Measurements from ENCODE around the gene TBXAS1. TPM values are rescaled to one million over a fixed set of nuclear protein-coding genes. Genes with fewer than 3 reads are reported as not detected.

Gene TBXAS1
- total RNA-seq, 4 donors from 2014 or later: 6.2 to 23.0 (median 11.8) TPM

- Histone ChIP-seq H3K36me3 (peaks cover 0 to 16% of the 10 kb centered on the region in 2 donors), H3K27me3 (no peaks in the 10 kb centered on the region), H3K27ac (peak overlapping the region in 3 of 4 donors; percentile 89 to 94 (median 91)), H3K4me1 (peaks cover 0 to 39% (median 15%) of the 10 kb centered on the region in 3 donors), H3K9me3 (peaks cover 0 to 10% (median 0%) of the 10 kb centered on the region in 3 donors), H3K4me3 (peak overlapping the region; percentile 51 to 84)
- WGBS, 2 donors (ENCODE audit: low coverage in 1 of 2): 100% methylated on average over 2 of the region's 2 CpGs; no CpG with 5 or more reads in 1 of the 2 donors
- TF ChIP-seq CTCF (IDR thresholded peaks at IDR 0.05) (no peak), EP300 (IDR thresholded peaks at IDR 0.05) (no peak), POLR2AphosphoS5 (IDR thresholded peaks at IDR 0.05) (no peak), POLR2A (IDR thresholded peaks at IDR 0.05) (no peak)
- no peak for ATAC-seq
Measured at GRCh38 chr7:140061607-140061930, 232.5 kb downstream of the TBXAS1 start.

GRCh38 chr7:140062118-140062527 is 233.1 kb downstream of the TBXAS1 start:
- TF ChIP-seq POLR2A (IDR thresholded peaks at IDR 0.05): no peak
- TF ChIP-seq POLR2AphosphoS5 (IDR thresholded peaks at IDR 0.05): no peak
- TF ChIP-seq EP300 (IDR thresholded peaks at IDR 0.05): no peak
- TF ChIP-seq CTCF (IDR thresholded peaks at IDR 0.05): no peak
- Histone ChIP-seq H3K4me1 (peaks cover 0 to 39% (median 15%) of the 10 kb centered on the region in 3 donors), H3K4me3 (peak overlapping the region; percentile 51 to 84), H3K27me3 (no peaks in the 10 kb centered on the region), H3K9me3 (peaks cover 0 to 16% (median 0%) of the 10 kb centered on the region in 3 donors), H3K36me3 (peaks cover 0 to 10% of the 10 kb centered on the region in 2 donors), H3K27ac (peak overlapping the region; percentile 10 to 94 (median 90))
- ATAC-seq: peak; percentile 19
- 0% methylated on average over 3 of the region's 32 CpGs; no CpG with 5 or more reads in 1 of the 2 donors for WGBS, 2 donors (ENCODE audit: low coverage in 1 of 2)

- no peak for TF ChIP-seq EP300 (IDR thresholded peaks at IDR 0.05)
- TF ChIP-seq POLR2AphosphoS5 (IDR thresholded peaks at IDR 0.05): peak; percentile 55
- TF ChIP-seq POLR2A (IDR thresholded peaks at IDR 0.05): peak; percentile 52 to 63
- peak in 1 of 4 experiments; percentile 31 for TF ChIP-seq CTCF (IDR thresholded peaks at IDR 0.05)
- H3K9me3 ChIP-seq: peaks cover 0 to 22% (median 0%) of the 10 kb centered on the region in 3 donors
- peak within 1 kb of the TSS; percentile 51 to 84 for H3K4me3 ChIP-seq
- peak; percentile 90 for ATAC-seq
- no CpG with 5 or more reads among the region's 106 CpGs for WGBS, 2 donors (ENCODE audit: low coverage in 1 of 2)
- peaks cover 0 to 4% of the 10 kb centered on the region in 2 donors for H3K36me3 ChIP-seq
- H3K27ac ChIP-seq: peak within 1 kb of the TSS; percentile 30 to 94 (median 90)
- H3K27me3 ChIP-seq: no peaks in the 10 kb centered on the region
- H3K4me1 ChIP-seq: peaks cover 0 to 39% (median 15%) of the 10 kb centered on the region in 3 donors
Measured at GRCh38 chr7:140062528-140063299, 233.7 kb downstream of the TBXAS1 start, which contains the start of gene PARP12. PARP12 (minus strand) TSS chr7:140062951; CDS start chr7:140062847, 104 bp downstream.

GRCh38 chr7:140067052-140067451 is 238.0 kb downstream of the TBXAS1 start:
- 43 to 75% methylated on average over 2 of the region's 2 CpGs for WGBS, 2 donors (ENCODE audit: low coverage in 1 of 2)
- no peak for ATAC-seq
- no peaks in the 10 kb centered on the region for H3K27me3 ChIP-seq

More at GRCh38 chr7:140067052-140067451, 238.0 kb downstream of the TBXAS1 start:
- Histone ChIP-seq H3K4me3 (no peak overlapping the region), H3K36me3 (no peaks in the 10 kb centered on the region), H3K27ac (no peak overlapping the region), H3K9me3 (peaks cover 0 to 30% (median 0%) of the 10 kb centered on the region in 3 donors), H3K4me1 (peaks cover 0 to 3% (median 3%) of the 10 kb centered on the region in 3 donors)
- TF ChIP-seq CTCF (IDR thresholded peaks at IDR 0.05) (no peak), POLR2A (IDR thresholded peaks at IDR 0.05) (no peak), POLR2AphosphoS5 (IDR thresholded peaks at IDR 0.05) (no peak), EP300 (IDR thresholded peaks at IDR 0.05) (no peak)
